Tibial artery (tissue), 4 donors: Measurements from ENCODE around the gene IHH.

Experiments
- DNase-seq, 2 donors: peaks; one replicate each; pipeline ENCODE4 v3.0.0-alpha.2; 2019
- H3K27ac ChIP-seq, 2 donors: fragments of 200-600 bp; sonication (generic) in 1 of 2; 1 replicate in 1 of 2; 2 replicates in 1 of 2; pipeline ENCODE4 v1.5.1; 2018 to 2019; ENCODE audit warnings: mild to moderate bottlenecking in 1 of 2
- H3K27me3 ChIP-seq, 2 donors: fragments of 200-600 bp; sonication (generic) in 1 of 2; one replicate each; pipeline versions ENCODE4 v1.5.1 to v1.6.0; 2016 to 2019
- H3K36me3 ChIP-seq, 3 donors: fragments of 200-600 bp; sonication (generic) in 2 of 3; one replicate each; pipeline ENCODE4 v1.5.1; 2016 to 2019; ENCODE audit warnings: mild to moderate bottlenecking in 2 of 3
- H3K4me1 ChIP-seq, 4 donors: fragments of 200-600 bp; sonication (generic) in 2 of 4; 1 replicate in 3 of 4; 2 replicates in 1 of 4; pipeline ENCODE4 v1.5.1; 2016 to 2019
- H3K4me3 ChIP-seq, 2 donors: fragments of 200-600 bp; sonication (generic) in 1 of 2; 1 replicate in 1 of 2; 2 replicates in 1 of 2; pipeline ENCODE4 v1.5.1; 2018 to 2019; ENCODE audit warnings: mild to moderate bottlenecking in 2 of 2
- H3K9me3 ChIP-seq, 3 donors: fragments of 200-600 bp; sonication (generic) in 1 of 3; one replicate each; pipeline ENCODE4 v1.5.1; 2016 to 2019
- intact Hi-C: fragments of 100-400 bp; cut with DNase I; formaldehyde crosslinking; loops from one replicate; pipeline ENCODE4 v1.15.0; 2023; ENCODE audit warnings: low total_unique reads
- TF ChIP-seq, protein P1 (sequence below), 2 experiments: fragments of 200-600 bp in 1 of 2; fragments of 450-650 bp in 1 of 2; IDR thresholded peaks; one replicate each; pipeline ENCODE4 v1.5.1; 2017 to 2019; ENCODE audit warnings: antibody characterized with exemption in 2 of 2, mild to moderate bottlenecking in 1 of 2, moderate library complexity in 1 of 2

IHH gene

GRCh38 chr2:219038600-219038999 is 22.1 kb downstream of the IHH start:
- TF ChIP-seq, protein P1, sequence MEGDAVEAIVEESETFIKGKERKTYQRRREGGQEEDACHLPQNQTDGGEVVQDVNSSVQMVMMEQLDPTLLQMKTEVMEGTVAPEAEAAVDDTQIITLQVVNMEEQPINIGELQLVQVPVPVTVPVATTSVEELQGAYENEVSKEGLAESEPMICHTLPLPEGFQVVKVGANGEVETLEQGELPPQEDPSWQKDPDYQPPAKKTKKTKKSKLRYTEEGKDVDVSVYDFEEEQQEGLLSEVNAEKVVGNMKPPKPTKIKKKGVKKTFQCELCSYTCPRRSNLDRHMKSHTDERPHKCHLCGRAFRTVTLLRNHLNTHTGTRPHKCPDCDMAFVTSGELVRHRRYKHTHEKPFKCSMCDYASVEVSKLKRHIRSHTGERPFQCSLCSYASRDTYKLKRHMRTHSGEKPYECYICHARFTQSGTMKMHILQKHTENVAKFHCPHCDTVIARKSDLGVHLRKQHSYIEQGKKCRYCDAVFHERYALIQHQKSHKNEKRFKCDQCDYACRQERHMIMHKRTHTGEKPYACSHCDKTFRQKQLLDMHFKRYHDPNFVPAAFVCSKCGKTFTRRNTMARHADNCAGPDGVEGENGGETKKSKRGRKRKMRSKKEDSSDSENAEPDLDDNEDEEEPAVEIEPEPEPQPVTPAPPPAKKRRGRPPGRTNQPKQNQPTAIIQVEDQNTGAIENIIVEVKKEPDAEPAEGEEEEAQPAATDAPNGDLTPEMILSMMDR (IDR thresholded peaks at IDR 0.05), result no peak
- H3K27ac ChIP-seq, result no peak overlapping the region
- intact Hi-C loops, result no loop called here
- peaks cover 0 to 5% (median 2%) of the 10 kb centered on the region in 4 donors for H3K4me1 ChIP-seq
- H3K27me3 ChIP-seq, result peaks cover 0 to 66% of the 10 kb centered on the region in 2 donors
- DNase-seq, result no peak
- no peak overlapping the region for H3K4me3 ChIP-seq
- H3K36me3 ChIP-seq, result no peaks in the 10 kb centered on the region
- no peaks in the 10 kb centered on the region for H3K9me3 ChIP-seq

DNA sequence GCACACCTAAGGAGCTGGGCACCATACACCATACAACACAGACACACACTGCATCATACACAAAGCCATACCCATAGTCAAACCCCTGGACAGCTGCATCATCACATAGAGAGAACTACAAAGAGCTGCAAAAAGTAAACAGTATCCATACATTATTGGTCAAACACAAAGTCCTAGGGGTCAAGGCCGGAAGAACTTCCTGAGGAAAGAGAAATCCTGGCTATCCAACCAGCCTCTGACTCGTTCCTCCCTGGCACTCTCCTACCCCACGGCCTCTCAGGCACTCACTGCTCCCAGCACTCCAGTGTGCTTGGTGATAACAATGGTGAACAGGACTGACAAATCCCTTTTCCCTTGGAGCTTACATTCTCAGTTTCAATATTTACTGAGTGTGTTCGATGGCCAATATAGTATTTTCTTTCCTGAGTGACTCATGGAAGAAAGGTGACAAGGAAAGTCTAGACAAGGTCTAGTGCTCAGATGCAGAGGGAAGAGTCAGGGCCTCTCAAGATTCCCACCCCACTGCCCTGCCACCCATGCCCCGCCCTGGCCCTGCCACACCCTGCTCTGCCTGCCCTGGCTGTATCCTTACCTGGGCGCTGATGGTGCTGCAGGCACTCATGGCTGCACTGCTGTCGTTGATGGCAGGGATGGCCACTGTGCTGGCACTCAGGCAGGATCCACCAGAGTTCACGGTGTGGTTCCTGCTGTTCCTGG is 22.8 kb downstream of the IHH start:
- H3K36me3 ChIP-seq, result no peaks in the 10 kb centered on the region
- H3K9me3 ChIP-seq, result no peaks in the 10 kb centered on the region
- H3K27me3 ChIP-seq, result peaks cover 0 to 61% of the 10 kb centered on the region in 2 donors
- no peak overlapping the region for H3K4me3 ChIP-seq
- H3K27ac ChIP-seq, result no peak overlapping the region
- no peak for DNase-seq
- intact Hi-C loops, result no loop called here
- TF ChIP-seq, protein P1 (IDR thresholded peaks at IDR 0.05), result no peak
- peaks cover 0 to 5% (median 2%) of the 10 kb centered on the region in 4 donors for H3K4me1 ChIP-seq

DNA sequence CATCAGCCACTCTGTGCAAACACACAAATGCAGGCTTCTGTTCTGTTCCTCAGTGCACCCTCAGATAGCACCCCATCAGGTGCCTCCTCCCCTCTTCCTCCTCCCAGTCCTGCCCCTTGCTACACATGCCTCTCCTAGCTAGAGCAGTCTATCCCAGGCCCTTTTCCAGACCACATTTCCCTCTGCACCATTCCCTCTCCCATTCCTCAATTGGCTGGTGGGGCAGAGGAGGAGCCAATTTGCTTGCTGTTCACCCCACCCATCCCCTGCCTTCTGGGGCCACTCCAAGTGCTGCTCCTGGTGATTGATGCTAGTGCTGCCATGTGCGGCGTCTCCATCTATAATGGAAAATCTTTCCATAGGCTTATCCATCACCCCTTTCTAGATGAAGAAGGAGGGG is 24.8 kb downstream of the IHH start:
- no peak overlapping the region for H3K4me3 ChIP-seq
- DNase-seq, result no peak
- no peaks in the 10 kb centered on the region for H3K4me1 ChIP-seq
- H3K27me3 ChIP-seq, result peaks cover 0 to 60% of the 10 kb centered on the region in 2 donors
- H3K9me3 ChIP-seq, result no peaks in the 10 kb centered on the region
- intact Hi-C loops, result no loop called here
- no peaks in the 10 kb centered on the region for H3K36me3 ChIP-seq
- no peak overlapping the region for H3K27ac ChIP-seq
- TF ChIP-seq, protein P1 (IDR thresholded peaks at IDR 0.05), result no peak

DNA sequence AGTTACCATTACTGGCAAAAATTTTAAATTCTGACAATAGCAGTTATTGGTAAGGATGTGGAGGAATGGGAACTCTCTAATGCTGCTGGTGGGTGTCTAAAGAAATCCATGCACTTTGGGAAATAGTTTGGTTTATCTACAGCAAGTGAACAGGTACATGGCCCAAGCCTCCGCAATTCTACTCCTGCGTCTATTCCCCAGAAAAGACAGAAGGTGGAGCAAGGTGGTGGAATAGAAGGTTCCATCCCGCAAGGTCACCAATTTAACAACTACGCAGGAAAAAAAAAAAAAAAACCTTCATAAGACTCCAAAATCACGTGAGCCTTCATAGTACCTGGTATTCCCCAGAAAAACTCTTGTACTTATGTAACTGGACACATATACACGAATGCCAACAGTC is 25.9 kb downstream of the IHH start:
- TF ChIP-seq, protein P1 (IDR thresholded peaks at IDR 0.05), result no peak
- no peaks in the 10 kb centered on the region for H3K36me3 ChIP-seq
- no peak for DNase-seq
- H3K4me3 ChIP-seq, result no peak overlapping the region
- no peaks in the 10 kb centered on the region for H3K4me1 ChIP-seq
- H3K9me3 ChIP-seq, result no peaks in the 10 kb centered on the region
- no peak overlapping the region for H3K27ac ChIP-seq
- peaks cover 0 to 60% of the 10 kb centered on the region in 2 donors for H3K27me3 ChIP-seq
- intact Hi-C loops, result no loop called here

DNA sequence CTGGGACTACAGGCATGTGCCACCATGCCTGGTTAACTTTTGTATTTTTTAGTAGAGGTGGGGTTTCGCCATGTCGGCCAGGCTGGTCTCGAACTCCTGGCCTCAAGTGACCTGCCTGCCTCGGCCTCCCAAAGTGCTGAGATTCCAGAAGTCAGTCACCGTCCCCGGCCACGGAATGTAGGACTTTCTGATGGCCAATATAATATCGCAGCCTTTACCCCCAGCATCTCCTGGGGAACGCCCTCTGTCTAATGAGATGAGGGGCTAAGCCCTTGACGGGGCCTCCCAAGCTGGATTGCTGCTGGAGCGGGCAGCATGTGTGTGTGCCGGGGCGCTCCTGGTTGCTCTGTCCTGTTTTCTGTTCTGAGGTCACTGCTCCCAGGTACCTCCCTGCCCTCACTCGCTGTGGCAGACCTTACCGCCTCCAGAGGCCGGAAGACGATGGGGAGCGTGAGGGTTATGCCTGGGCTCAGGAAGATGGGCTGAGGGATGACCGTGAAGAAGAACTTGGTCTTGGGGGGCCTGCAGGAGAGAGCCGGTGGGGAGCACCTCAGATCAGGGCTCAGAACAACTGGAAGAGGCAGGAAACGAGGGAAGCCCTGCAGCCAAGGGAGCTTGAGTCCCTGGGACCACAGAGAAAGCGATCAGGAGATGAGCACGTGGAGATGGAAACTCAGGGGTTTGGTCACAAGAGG is 28.5 kb downstream of the IHH start:
- peaks cover 0 to 57% of the 10 kb centered on the region in 2 donors for H3K27me3 ChIP-seq
- TF ChIP-seq, protein P1 (IDR thresholded peaks at IDR 0.05), result no peak
- H3K27ac ChIP-seq, result no peak overlapping the region
- intact Hi-C loops, result no loop called here
- no peaks in the 10 kb centered on the region for H3K36me3 ChIP-seq
- H3K4me1 ChIP-seq, result no peaks in the 10 kb centered on the region
- DNase-seq, result no peak
- H3K4me3 ChIP-seq, result no peak overlapping the region
- H3K9me3 ChIP-seq, result no peaks in the 10 kb centered on the region
